Skeletal muscle tissue (tissue), 4 donors: ENCODE measurements around the gene GLIS1. TPM values are rescaled to one million over a fixed set of nuclear protein-coding genes. Genes with fewer than 3 reads are reported as not detected.

ENCODE experiments used
- H3K27ac ChIP-seq: one replicate; pipeline ENCODE4 v1.7.0; 2013; ENCODE audit warnings: mild to moderate bottlenecking, low read depth, low read length, inconsistent platforms
- H3K27me3 ChIP-seq, 3 donors: one replicate each; pipeline ENCODE4 v1.7.0; 2013; ENCODE audit warnings: low read length in 3 of 3; ENCODE audit not compliant: control insufficient read depth in 3 of 3, insufficient read depth in 3 of 3
- H3K36me3 ChIP-seq, 3 donors: one replicate each; pipeline ENCODE4 v1.7.0; 2013; ENCODE audit warnings: low read length in 3 of 3; ENCODE audit not compliant: control insufficient read depth in 3 of 3, insufficient read depth in 3 of 3
- H3K4me1 ChIP-seq, 3 donors: one replicate each; pipeline ENCODE4 v1.7.0; 2013; ENCODE audit warnings: low read length in 3 of 3, mild to moderate bottlenecking in 3 of 3; ENCODE audit not compliant: control insufficient read depth in 3 of 3, insufficient read depth in 3 of 3
- H3K4me3 ChIP-seq, 3 donors: one replicate each; pipeline ENCODE4 v1.7.0; 2013; ENCODE audit warnings: low read length in 3 of 3
- H3K9ac ChIP-seq, 3 donors: one replicate each; pipeline ENCODE4 v1.7.0; 2013; ENCODE audit warnings: low read length in 3 of 3, mild to moderate bottlenecking in 3 of 3, moderate library complexity in 2 of 3, low read depth in 1 of 3
- H3K9me3 ChIP-seq, 3 donors: one replicate each; pipeline ENCODE4 v1.7.0; 2013; ENCODE audit warnings: low read length in 3 of 3; ENCODE audit not compliant: control insufficient read depth in 3 of 3
- total RNA-seq: library from RNA; depleted of rRNA; stranded (reverse); fragments of >200 nt; gene quantifications from one replicate; pipeline ENCODE4 v1.2.3, GENCODE V29; 2014
- donor health status: Osteomylitis.

GLIS1 gene
- total RNA-seq, 1 donor from 2014 or later = not detected

GRCh38 chr1:53697721-53698383 lies 41.1 kb downstream of the GLIS1 start:
- Histone ChIP-seq H3K27me3 (peaks cover 4 to 23% (median 13%) of the 10 kb centered on the region in 3 donors), H3K4me3 (no peak overlapping the region), H3K27ac (no peak overlapping the region), H3K9ac (no peak overlapping the region), H3K9me3 (no peaks in the 10 kb centered on the region), H3K4me1 (no peaks in the 10 kb centered on the region), H3K36me3 (no peaks in the 10 kb centered on the region)

GRCh38 chr1:53696990-53697389 lies 42.0 kb downstream of the GLIS1 start:
- no peaks in the 10 kb centered on the region for H3K4me1 ChIP-seq
- H3K27ac ChIP-seq = no peak overlapping the region
- no peak overlapping the region for H3K4me3 ChIP-seq
- H3K27me3 ChIP-seq = peaks cover 6 to 22% (median 21%) of the 10 kb centered on the region in 3 donors
- no peaks in the 10 kb centered on the region for H3K9me3 ChIP-seq
- H3K36me3 ChIP-seq = no peaks in the 10 kb centered on the region
- no peak overlapping the region for H3K9ac ChIP-seq

- Histone ChIP-seq H3K9me3 (no peaks in the 10 kb centered on the region), H3K36me3 (no peaks in the 10 kb centered on the region), H3K4me1 (no peaks in the 10 kb centered on the region), H3K4me3 (no peak overlapping the region), H3K9ac (no peak overlapping the region), H3K27me3 (peaks cover 10 to 24% (median 23%) of the 10 kb centered on the region in 3 donors), H3K27ac (no peak overlapping the region)
Measured at GRCh38 chr1:53696571-53696970, 42.4 kb downstream of the GLIS1 start.

GRCh38 chr1:53696051-53696450 lies 42.9 kb downstream of the GLIS1 start:
- no peak overlapping the region for H3K27ac ChIP-seq
- H3K36me3 ChIP-seq = no peaks in the 10 kb centered on the region
- H3K4me1 ChIP-seq = no peaks in the 10 kb centered on the region

GRCh38 chr1:53695116-53695515 lies 43.8 kb downstream of the GLIS1 start:
- Histone ChIP-seq H3K9me3 (no peaks in the 10 kb centered on the region), H3K4me1 (no peaks in the 10 kb centered on the region), H3K36me3 (no peaks in the 10 kb centered on the region), H3K27ac (no peak overlapping the region), H3K27me3 (peaks cover 10 to 34% (median 26%) of the 10 kb centered on the region in 3 donors), H3K9ac (no peak overlapping the region), H3K4me3 (no peak overlapping the region)

More at GRCh38 chr1:53696051-53696450, 42.9 kb downstream of the GLIS1 start:
- Histone ChIP-seq H3K9me3 (no peaks in the 10 kb centered on the region), H3K9ac (no peak overlapping the region), H3K27me3 (peaks cover 10 to 29% (median 21%) of the 10 kb centered on the region in 3 donors), H3K4me3 (no peak overlapping the region)

- no peaks in the 10 kb centered on the region for H3K36me3 ChIP-seq
- no peak overlapping the region for H3K9ac ChIP-seq
- H3K4me3 ChIP-seq = no peak overlapping the region
- no peak overlapping the region for H3K27ac ChIP-seq
- H3K4me1 ChIP-seq = no peaks in the 10 kb centered on the region
- peaks cover 13 to 35% (median 27%) of the 10 kb centered on the region in 3 donors for H3K27me3 ChIP-seq
- no peaks in the 10 kb centered on the region for H3K9me3 ChIP-seq
Measured at GRCh38 chr1:53694718-53695091, 44.3 kb downstream of the GLIS1 start.

GRCh38 chr1:53693773-53694717 lies 44.9 kb downstream of the GLIS1 start:
- no peaks in the 10 kb centered on the region for H3K4me1 ChIP-seq
- H3K27ac ChIP-seq = no peak overlapping the region
- H3K9me3 ChIP-seq = no peaks in the 10 kb centered on the region
- H3K4me3 ChIP-seq = no peak overlapping the region
- no peaks in the 10 kb centered on the region for H3K36me3 ChIP-seq
- no peak overlapping the region for H3K9ac ChIP-seq
- peaks cover 18 to 42% (median 33%) of the 10 kb centered on the region in 3 donors for H3K27me3 ChIP-seq

GRCh38 chr1:53693339-53693738 lies 45.6 kb downstream of the GLIS1 start:
- Histone ChIP-seq H3K9ac (no peak overlapping the region), H3K4me3 (no peak overlapping the region), H3K36me3 (no peaks in the 10 kb centered on the region), H3K4me1 (no peaks in the 10 kb centered on the region), H3K27me3 (peaks cover 20 to 49% (median 39%) of the 10 kb centered on the region in 3 donors), H3K9me3 (no peaks in the 10 kb centered on the region), H3K27ac (no peak overlapping the region)

- Histone ChIP-seq H3K27ac (no peak overlapping the region), H3K9ac (no peak overlapping the region), H3K9me3 (no peaks in the 10 kb centered on the region), H3K27me3 (peaks cover 34 to 66% (median 56%) of the 10 kb centered on the region in 3 donors), H3K4me1 (no peaks in the 10 kb centered on the region), H3K4me3 (no peak overlapping the region), H3K36me3 (no peaks in the 10 kb centered on the region)
Measured at GRCh38 chr1:53691326-53691725, 47.6 kb downstream of the GLIS1 start.

GRCh38 chr1:53690411-53690810 lies 48.6 kb downstream of the GLIS1 start:
- peaks cover 43 to 71% (median 66%) of the 10 kb centered on the region in 3 donors for H3K27me3 ChIP-seq
- H3K27ac ChIP-seq = no peak overlapping the region
- H3K4me3 ChIP-seq = no peak overlapping the region
- H3K4me1 ChIP-seq = no peaks in the 10 kb centered on the region
- no peak overlapping the region for H3K9ac ChIP-seq
- no peaks in the 10 kb centered on the region for H3K9me3 ChIP-seq
- no peaks in the 10 kb centered on the region for H3K36me3 ChIP-seq
